Measurements from ENCODE around the gene ATP1A4. TPM values are rescaled to one million over a fixed set of nuclear protein-coding genes. Genes with fewer than 3 reads are reported as not detected.

Gene ATP1A4
- total and polyA plus RNA-seq, 10 of the 15 experiments (the other 5 are each of a cell fraction or from before 2014, with no cell fraction given), result 0.31 to 1.0 (median 0.54) TPM

DNA sequence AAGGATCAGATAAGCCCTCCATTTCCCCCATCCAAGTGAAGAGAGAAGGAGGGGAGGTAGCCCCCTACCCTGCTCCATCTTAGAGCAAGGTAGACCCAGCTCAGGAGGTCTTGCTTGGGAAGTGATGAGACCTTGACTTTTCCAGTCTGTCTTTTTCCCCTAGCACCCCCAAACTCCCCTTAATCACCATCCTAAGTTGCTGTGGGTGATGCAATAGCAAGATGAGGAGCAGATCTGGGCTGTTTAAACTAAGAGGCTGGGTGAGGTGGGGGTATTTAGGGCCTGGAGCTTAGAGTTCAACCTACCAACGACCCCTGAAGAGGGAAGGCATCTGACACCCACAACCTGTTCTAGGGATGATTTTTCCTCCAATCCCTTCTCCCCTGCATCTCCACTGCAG, 34.1 kb upstream of the ATP1A4 start:
- no TSS peak for BruUV-seq (replicated peaks)
- CTCF ChIA-PET, result interaction anchor here (0.8 to 0.9 kb wide), 2 partner anchors 244 to 246 kb away, joined by 3 read pairs; no protein-coding TSS in a partner anchor
- Histone ChIP-seq H3K27me3 (replicated peaks in 1 of 2; ENCODE audit: control insufficient read depth in 2 of 2, insufficient read depth in 2 of 2, low read length in 1 of 2) (peaks cover 0 to 7% of the 10 kb centered on the region in 2 experiments), H3K4me2 (ENCODE audit: control insufficient read depth, insufficient read depth) (no peak overlapping the region), H3K27ac (ENCODE audit: control insufficient read depth, insufficient read depth) (no peak overlapping the region), H3K9me3 (replicated peaks; ENCODE audit: control insufficient read depth, insufficient read depth, low read length) (no peaks in the 10 kb centered on the region), H3K4me1 (ENCODE audit: control insufficient read depth, insufficient read depth, low read length) (no peaks in the 10 kb centered on the region), H3K4me3 (no peak overlapping the region), H3K9ac (ENCODE audit: control insufficient read depth, insufficient read depth, low read length) (no peak overlapping the region), H3K36me3 (ENCODE audit: control insufficient read depth in 2 of 2, insufficient read depth in 2 of 2, low read length in 1 of 2) (no peaks in the 10 kb centered on the region), H3K79me2 (ENCODE audit: control insufficient read depth, insufficient read depth, low read length) (no peaks in the 10 kb centered on the region), H4K20me1 (ENCODE audit: control insufficient read depth, insufficient read depth) (0 out of 2 replicates have a peak, but pooled peaks cover 3% of the 10 kb centered on the region), H2AFZ (ENCODE audit: control insufficient read depth, low read depth, low read length) (no peak overlapping the region)
- RAD21 ChIA-PET (ENCODE audit: unreplicated experiment), result no interaction called here
- DNase-seq (ENCODE audit: low read depth, low spot score) (no peak), ATAC-seq (no peak), FAIRE-seq (no peak)
- SMC1A ChIA-PET (ENCODE audit: uncharacterized antibody, unreplicated experiment), result no interaction called here
- POLR2A ChIA-PET, result no interaction called here
- intact Hi-C loops (cut with micrococcal nuclease; ENCODE audit: unreplicated experiment), result no loop called here
- in situ Hi-C loops (cut with MboI), result no loop called here
- 0% methylated on average over 1 of the region's 1 CpG for WGBS (ENCODE audit: insufficient coverage, insufficient replicate concordance, low lambda C conversion rate, missing lambda C conversion rate)
- TF ChIP-seq SMAD5 (IDR thresholded peaks at IDR 0.05; ENCODE audit: low read depth) (no peak), KLF5 (IDR thresholded peaks at IDR 0.05; ENCODE audit: partially characterized antibody) (no peak), TARDBP (IDR thresholded peaks at IDR 0.05; ENCODE audit: borderline replicate concordance) (no peak), MYC (IDR thresholded peaks at IDR 0.05; ENCODE audit: insufficient read depth, insufficient read length, insufficient replicate concordance, low read length, severe bottlenecking) (no peak), YBX1 (IDR thresholded peaks at IDR 0.05) (no peak)

DNA sequence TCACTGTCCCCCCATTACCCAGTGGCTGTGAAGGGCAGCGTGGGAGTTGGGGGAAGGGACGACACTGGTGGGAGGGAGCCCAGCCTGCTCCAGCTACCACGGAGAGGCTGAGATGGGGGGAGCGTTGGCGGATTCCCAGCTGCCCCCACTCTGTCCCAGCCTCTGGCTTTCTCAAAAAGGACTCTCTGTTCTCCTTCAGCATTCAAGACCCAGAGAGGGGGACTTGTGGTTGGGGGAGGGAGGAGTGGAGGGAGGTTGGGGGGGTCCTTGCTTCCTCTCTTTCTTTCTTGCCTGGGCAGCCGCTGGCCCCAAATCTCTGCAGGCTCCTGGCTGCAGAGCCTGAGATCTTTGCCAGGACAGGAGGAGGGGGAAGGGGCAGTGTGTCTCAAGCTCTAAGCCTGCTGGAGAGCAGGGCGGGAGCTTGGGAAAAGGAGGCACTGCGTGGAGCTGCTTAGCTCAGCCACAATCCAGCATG, 33.7 kb upstream of the ATP1A4 start:
- H3K27ac ChIP-seq (ENCODE audit: control insufficient read depth, insufficient read depth), result no peak overlapping the region
- ChIA-PET CTCF (no interaction called here), RAD21 (ENCODE audit: unreplicated experiment) (no interaction called here), SMC1A (ENCODE audit: uncharacterized antibody, unreplicated experiment) (no interaction called here), POLR2A (no interaction called here)
- DNase-seq (ENCODE audit: low read depth, low spot score) (no peak), FAIRE-seq (no peak), ATAC-seq (no peak)
- no peaks in the 10 kb centered on the region for H3K79me2 ChIP-seq (ENCODE audit: control insufficient read depth, insufficient read depth, low read length)
- no peak overlapping the region for H3K4me2 ChIP-seq (ENCODE audit: control insufficient read depth, insufficient read depth)
- H3K4me3 ChIP-seq, result no peak overlapping the region
- no peaks in the 10 kb centered on the region for H3K4me1 ChIP-seq (ENCODE audit: control insufficient read depth, insufficient read depth, low read length)
- intact Hi-C loops (cut with micrococcal nuclease; ENCODE audit: unreplicated experiment) (no loop called here), in situ Hi-C loops (cut with MboI) (no loop called here)
- no peak overlapping the region for H2AFZ ChIP-seq (ENCODE audit: control insufficient read depth, low read depth, low read length)
- H4K20me1 ChIP-seq (ENCODE audit: control insufficient read depth, insufficient read depth), result 0 out of 2 replicates have a peak, but pooled peaks cover 3% of the 10 kb centered on the region
- TF ChIP-seq CHD2 (IDR thresholded peaks at IDR 0.05; ENCODE audit: borderline replicate concordance, low read depth, low read length), result no peak
- no peak for TF ChIP-seq LARP7 (IDR thresholded peaks at IDR 0.05)
- H3K27me3 ChIP-seq (replicated peaks in 1 of 2; ENCODE audit: control insufficient read depth in 2 of 2, insufficient read depth in 2 of 2, low read length in 1 of 2), result peaks cover 0 to 7% of the 10 kb centered on the region in 2 experiments
- H3K9me3 ChIP-seq (replicated peaks; ENCODE audit: control insufficient read depth, insufficient read depth, low read length), result no peaks in the 10 kb centered on the region
- BruUV-seq (replicated peaks), result no TSS peak
- no peak overlapping the region for H3K9ac ChIP-seq (ENCODE audit: control insufficient read depth, insufficient read depth, low read length)
- H3K36me3 ChIP-seq (ENCODE audit: control insufficient read depth in 2 of 2, insufficient read depth in 2 of 2, low read length in 1 of 2), result no peaks in the 10 kb centered on the region
- WGBS (ENCODE audit: insufficient coverage, insufficient replicate concordance, low lambda C conversion rate, missing lambda C conversion rate), result 17% methylated on average over 8 of the region's 8 CpGs
